Thyroid gland (tissue), 4 donors: ENCODE measurements around the gene RELT. TPM values are rescaled to one million over a fixed set of nuclear protein-coding genes. Genes with fewer than 3 reads are reported as not detected.

ENCODE experiments used
- DNase-seq, 2 donors: peaks; one replicate each; pipeline ENCODE4 v3.0.0-alpha.2; 2019
- H3K27ac ChIP-seq, 3 donors: fragments of 200-600 bp; sonication (generic); 1 replicate in 2 of 3; 2 replicates in 1 of 3; pipeline ENCODE4 v1.5.1; 2016 to 2019; ENCODE audit warnings: mild to moderate bottlenecking in 1 of 3, moderate library complexity in 1 of 3
- H3K27me3 ChIP-seq: fragments of 200-600 bp; sonication (generic); one replicate; pipeline ENCODE4 v1.5.1; 2019
- H3K36me3 ChIP-seq, 2 donors: fragments of 200-600 bp; sonication (generic); one replicate each; pipeline ENCODE4 v1.5.1; 2016 to 2019
- H3K4me1 ChIP-seq, 2 donors: fragments of 200-600 bp; sonication (generic); one replicate each; pipeline ENCODE4 v1.5.1; 2017 to 2019
- H3K4me3 ChIP-seq, 3 donors: fragments of 200-600 bp; sonication (generic); replicated peaks in 1 of 3; 1 replicate in 2 of 3; 2 replicates in 1 of 3; pipeline ENCODE4 v1.5.1; 2016; ENCODE audit warnings: mild to moderate bottlenecking in 1 of 3
- H3K9me3 ChIP-seq: fragments of 200-600 bp; sonication (generic); one replicate; pipeline ENCODE4 v1.5.1; 2017
- POLR2A ChIP-seq, 2 donors: fragments of 450-650 bp; IDR thresholded peaks; one replicate each; pipeline ENCODE4 v1.6.1; 2017; ENCODE audit warnings: antibody characterized with exemption in 2 of 2, mild to moderate bottlenecking in 2 of 2, moderate library complexity in 1 of 2
- WGBS, 2 donors: methylation state at CpG; one replicate each; pipeline ENCODE4 v1.1.5; 2017; 5-methylcytosine and 5-hydroxymethylcytosine counted together
- intact Hi-C: fragments of 100-400 bp; cut with DNase I; formaldehyde crosslinking; loops from one replicate; pipeline ENCODE4 v1.15.1; 2023
- total RNA-seq, 4 donors: library from RNA; depleted of rRNA; stranded (reverse); fragments of >200 nt; gene quantifications; one replicate each; pipeline ENCODE4 v1.2.3, GENCODE V29; 2016
- TF ChIP-seq, protein P1 (sequence below), 6 experiments: fragments of 200-600 bp in 3 of 6; fragments of 450-650 bp in 3 of 6; sonication (generic) in 3 of 6; IDR thresholded peaks; one replicate each; pipeline ENCODE4 v1.5.1; 2016 to 2019; ENCODE audit warnings: antibody characterized with exemption in 6 of 6, mild to moderate bottlenecking in 2 of 6, inconsistent platforms in 1 of 6, moderate library complexity in 1 of 6

Gene RELT
- total RNA-seq, 4 donors from 2014 or later = 1.6 to 3.5 (median 1.9) TPM

- peaks cover 0 to 5% of the 10 kb centered on the region in 2 donors for H3K36me3 ChIP-seq
- no peak for DNase-seq
- no peak overlapping the region for H3K4me3 ChIP-seq
- no peaks in the 10 kb centered on the region for H3K9me3 ChIP-seq
- H3K27me3 ChIP-seq = no peaks in the 10 kb centered on the region
- H3K27ac ChIP-seq = no peak overlapping the region
- no peaks in the 10 kb centered on the region for H3K4me1 ChIP-seq
- TF ChIP-seq, protein P1, sequence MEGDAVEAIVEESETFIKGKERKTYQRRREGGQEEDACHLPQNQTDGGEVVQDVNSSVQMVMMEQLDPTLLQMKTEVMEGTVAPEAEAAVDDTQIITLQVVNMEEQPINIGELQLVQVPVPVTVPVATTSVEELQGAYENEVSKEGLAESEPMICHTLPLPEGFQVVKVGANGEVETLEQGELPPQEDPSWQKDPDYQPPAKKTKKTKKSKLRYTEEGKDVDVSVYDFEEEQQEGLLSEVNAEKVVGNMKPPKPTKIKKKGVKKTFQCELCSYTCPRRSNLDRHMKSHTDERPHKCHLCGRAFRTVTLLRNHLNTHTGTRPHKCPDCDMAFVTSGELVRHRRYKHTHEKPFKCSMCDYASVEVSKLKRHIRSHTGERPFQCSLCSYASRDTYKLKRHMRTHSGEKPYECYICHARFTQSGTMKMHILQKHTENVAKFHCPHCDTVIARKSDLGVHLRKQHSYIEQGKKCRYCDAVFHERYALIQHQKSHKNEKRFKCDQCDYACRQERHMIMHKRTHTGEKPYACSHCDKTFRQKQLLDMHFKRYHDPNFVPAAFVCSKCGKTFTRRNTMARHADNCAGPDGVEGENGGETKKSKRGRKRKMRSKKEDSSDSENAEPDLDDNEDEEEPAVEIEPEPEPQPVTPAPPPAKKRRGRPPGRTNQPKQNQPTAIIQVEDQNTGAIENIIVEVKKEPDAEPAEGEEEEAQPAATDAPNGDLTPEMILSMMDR (IDR thresholded peaks at IDR 0.05) = no peak
- TF ChIP-seq POLR2A (IDR thresholded peaks at IDR 0.05) = no peak
- intact Hi-C loops = no loop called here
- WGBS, 2 donors = 86 to 94% methylated on average over 2 of the region's 2 CpGs
Observed at GRCh38 chr11:73411031-73411430, 34.8 kb downstream of the RELT start.

DNA sequence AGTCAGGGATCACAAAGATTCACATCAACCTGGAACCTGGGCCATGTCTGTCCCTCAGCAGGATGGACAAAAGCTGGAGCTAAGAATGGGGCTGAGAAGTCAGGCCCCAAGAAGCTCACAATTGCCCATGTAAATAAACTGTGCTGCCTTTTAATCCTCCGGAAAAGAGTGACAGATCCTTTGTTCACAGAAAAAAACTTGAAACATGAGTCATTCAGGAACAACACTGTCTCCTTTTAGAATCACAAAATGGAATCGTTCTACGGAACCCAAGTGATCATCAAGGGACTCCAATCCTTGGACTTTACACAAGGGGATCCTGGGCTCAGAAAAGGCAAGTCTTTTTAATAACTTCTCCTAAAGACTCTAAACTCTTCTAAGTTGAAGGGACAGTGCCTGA lies 36.1 kb downstream of the RELT start:
- Histone ChIP-seq H3K27ac (no peak overlapping the region), H3K36me3 (no peaks in the 10 kb centered on the region), H3K27me3 (no peaks in the 10 kb centered on the region), H3K4me3 (no peak overlapping the region), H3K9me3 (no peaks in the 10 kb centered on the region), H3K4me1 (no peaks in the 10 kb centered on the region)
- no peak for TF ChIP-seq POLR2A (IDR thresholded peaks at IDR 0.05)
- TF ChIP-seq, protein P1 (IDR thresholded peaks at IDR 0.05) = no peak
- intact Hi-C loops = no loop called here
- DNase-seq = no peak
- WGBS, 2 donors = 67 to 68% methylated on average over 3 of the region's 3 CpGs

DNA sequence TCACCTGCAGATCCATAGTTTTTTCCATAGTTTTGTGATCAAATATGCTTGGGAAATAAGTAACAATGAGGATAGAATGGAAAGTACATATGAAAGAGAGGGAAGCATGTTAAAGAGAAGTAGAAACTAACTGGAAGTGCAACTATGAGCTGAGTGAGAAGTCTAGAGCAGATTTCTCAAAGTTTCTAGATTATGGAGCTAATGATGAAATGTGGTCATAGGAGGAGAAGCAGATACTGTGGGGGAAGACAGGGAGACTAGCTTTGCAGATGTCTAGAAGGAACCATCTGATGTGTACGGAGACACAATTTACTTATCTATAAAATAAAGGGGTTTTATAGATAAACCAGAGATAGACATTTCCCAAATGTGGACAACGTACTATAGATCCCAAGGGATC lies 37.1 kb downstream of the RELT start:
- DNase-seq = no peak
- Histone ChIP-seq H3K9me3 (no peaks in the 10 kb centered on the region), H3K4me3 (no peak overlapping the region), H3K27ac (no peak overlapping the region), H3K36me3 (no peaks in the 10 kb centered on the region), H3K27me3 (no peaks in the 10 kb centered on the region), H3K4me1 (no peaks in the 10 kb centered on the region)
- intact Hi-C loops = no loop called here
- TF ChIP-seq, protein P1 (IDR thresholded peaks at IDR 0.05) = no peak
- no peak for TF ChIP-seq POLR2A (IDR thresholded peaks at IDR 0.05)
- WGBS, 2 donors = 91 to 97% methylated on average over 2 of the region's 2 CpGs

DNA sequence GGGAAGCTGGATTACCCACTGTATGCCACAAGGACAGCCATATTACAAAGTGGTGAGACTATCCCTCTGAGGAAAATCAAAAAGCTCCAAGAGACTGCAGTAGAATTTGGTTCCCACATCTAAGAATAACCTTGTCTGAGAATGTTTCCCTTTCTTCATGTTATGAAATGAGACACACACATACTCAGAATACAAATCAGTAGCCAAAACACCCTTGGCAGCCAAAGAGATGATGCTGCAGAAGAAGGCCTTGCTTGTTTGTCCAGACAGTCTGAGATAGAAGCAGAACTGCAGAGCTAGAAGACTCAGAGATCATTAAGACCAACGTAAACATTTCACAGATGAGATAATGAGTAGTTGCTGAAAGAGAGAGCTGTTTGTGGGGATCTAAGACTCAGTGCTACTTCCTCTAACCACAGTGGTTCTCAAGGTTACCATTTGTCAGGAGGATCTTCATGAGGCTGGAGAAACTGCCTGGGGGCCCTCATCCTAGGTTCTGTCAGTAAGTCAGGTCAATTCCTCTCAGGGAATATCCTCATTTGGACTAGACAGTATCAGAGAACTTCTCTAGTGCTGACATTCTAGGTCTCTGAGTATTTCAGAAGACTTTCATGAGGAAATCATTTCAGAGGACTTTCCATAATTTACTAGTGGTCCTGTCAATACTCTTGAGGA lies 38.9 kb downstream of the RELT start:
- H3K4me3 ChIP-seq = no peak overlapping the region
- WGBS, 2 donors = 75 to 81% methylated on average over 1 of the region's 1 CpG
- intact Hi-C loops = no loop called here
- H3K27ac ChIP-seq = peak overlapping the region in 1 of 3 donors; percentile 24
- H3K9me3 ChIP-seq = no peaks in the 10 kb centered on the region
- no peak for DNase-seq
- H3K27me3 ChIP-seq = no peaks in the 10 kb centered on the region
- no peaks in the 10 kb centered on the region for H3K36me3 ChIP-seq
- no peaks in the 10 kb centered on the region for H3K4me1 ChIP-seq
- TF ChIP-seq POLR2A (IDR thresholded peaks at IDR 0.05) = no peak

DNA sequence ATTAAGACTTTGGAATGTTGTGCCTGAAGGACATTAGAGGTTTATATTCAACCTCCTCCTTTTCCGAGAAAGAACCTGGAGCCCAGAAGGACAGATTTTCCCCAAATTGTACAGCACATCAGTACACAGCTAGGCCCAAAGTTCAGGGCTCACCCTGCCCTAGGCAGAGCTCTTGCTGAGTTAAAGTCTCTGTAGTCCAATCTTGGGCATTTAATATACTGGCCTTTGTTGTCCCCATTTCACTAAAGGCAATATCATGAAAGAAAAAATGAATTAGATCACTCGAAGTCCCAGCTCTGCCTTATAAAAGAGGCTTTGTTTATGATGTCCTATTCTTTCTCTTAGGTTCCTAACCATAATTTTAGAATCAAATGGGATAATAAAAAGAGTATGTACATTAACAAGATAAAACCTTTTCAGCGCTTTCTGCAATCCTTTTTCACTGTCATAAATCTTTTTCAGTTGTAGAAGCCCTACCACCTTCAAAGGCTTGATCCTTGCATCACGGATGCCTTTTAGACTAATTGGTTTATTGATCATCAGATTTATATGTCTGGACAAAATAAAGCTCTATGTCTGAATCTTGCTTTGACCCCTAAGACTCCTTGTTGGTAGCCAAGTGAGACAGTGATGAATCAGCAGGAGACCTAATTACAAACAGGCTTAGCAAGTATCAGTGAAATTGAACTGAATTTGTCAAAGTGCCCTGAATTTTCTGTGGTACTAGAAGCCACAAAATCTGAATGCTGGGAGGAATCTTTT lies 39.8 kb downstream of the RELT start:
- H3K36me3 ChIP-seq = no peaks in the 10 kb centered on the region
- H3K4me1 ChIP-seq = no peaks in the 10 kb centered on the region
- no peak for TF ChIP-seq POLR2A (IDR thresholded peaks at IDR 0.05)
- TF ChIP-seq, protein P1 (IDR thresholded peaks at IDR 0.05) = no peak
- no peak overlapping the region for H3K4me3 ChIP-seq
- no peaks in the 10 kb centered on the region for H3K27me3 ChIP-seq
- DNase-seq = no peak
- intact Hi-C loops = no loop called here
- no peaks in the 10 kb centered on the region for H3K9me3 ChIP-seq
- no peak overlapping the region for H3K27ac ChIP-seq
- WGBS, 2 donors = 90 to 92% methylated on average over 4 of the region's 4 CpGs
